GM19397 (cell line): ENCODE results near the gene ENDOG.
"Not testable (repeated sequence)": the region's sequence is repeated elsewhere in the genome, so short reads cannot be mapped to it uniquely, and the experiment has no call there.

ENCODE experiments used
- ATAC-seq: cut with Tn5 transposase; IDR thresholded peaks from one replicate; pipeline ENCODE4 v1.9.1; 2021; ENCODE audit warnings: mild to moderate bottlenecking, moderate library complexity; ENCODE audit not compliant: unreplicated experiment

The ENDOG gene

GRCh38 chr9:128818099-128818838 is at the start of gene ENDOG:
Gene ENDOG (plus strand): TSS chr9:128818500. CDS start chr9:128818685, 185 bp downstream.
- ATAC-seq, result peak; percentile 85

- no peak for ATAC-seq
Observed at GRCh38 chr9:128768606-128769005, 49.7 kb upstream of the ENDOG start.

GRCh38 chr9:128770286-128771030 is 47.8 kb upstream of the ENDOG start:
- ATAC-seq, result no peak

- ATAC-seq, result peak; percentile 22
Observed at GRCh38 chr9:128771094-128771721, 47.1 kb upstream of the ENDOG start.

GRCh38 chr9:128771745-128772519 is 46.4 kb upstream of the ENDOG start, which contains the start of gene ZER1:
Gene ZER1 (minus strand): TSS chr9:128771927. CDS start chr9:128755565, 16,362 bp downstream.
- peak; percentile 96 for ATAC-seq

- ATAC-seq, result no peak
Observed at GRCh38 chr9:128773049-128773448, 45.3 kb upstream of the ENDOG start.

- ATAC-seq, result no peak
Observed at GRCh38 chr9:128774804-128775203, 43.5 kb upstream of the ENDOG start.

- not testable (repeated sequence) for ATAC-seq
Observed at GRCh38 chr9:128780093-128780492, 38.2 kb upstream of the ENDOG start.

GRCh38 chr9:128781187-128782070 is 36.9 kb upstream of the ENDOG start:
- ATAC-seq, result no peak

GRCh38 chr9:128782669-128783068 is 35.6 kb upstream of the ENDOG start:
- no peak for ATAC-seq

GRCh38 chr9:128785427-128785826 is 32.9 kb upstream of the ENDOG start:
- no peak for ATAC-seq

- peak; percentile 92 for ATAC-seq
Observed at GRCh38 chr9:128786681-128787601, 31.4 kb upstream of the ENDOG start, which contains the start of gene TBC1D13. Gene TBC1D13 (plus strand): TSS chr9:128787253. CDS start chr9:128787354, 101 bp downstream.

- ATAC-seq, result no peak
Observed at GRCh38 chr9:128787659-128788058, 30.6 kb upstream of the ENDOG start.

GRCh38 chr9:128788445-128788844 is 29.9 kb upstream of the ENDOG start:
- no peak for ATAC-seq

- no peak for ATAC-seq
Observed at GRCh38 chr9:128790536-128790935, 27.8 kb upstream of the ENDOG start.

- ATAC-seq, result no peak
Observed at GRCh38 chr9:128792134-128792533, 26.2 kb upstream of the ENDOG start.

GRCh38 chr9:128792978-128793686 is 25.2 kb upstream of the ENDOG start:
- ATAC-seq, result no peak

GRCh38 chr9:128794961-128795360 is 23.3 kb upstream of the ENDOG start:
- ATAC-seq, result not testable (repeated sequence)
